SHP77 (cell line): ENCODE results near the gene SNX30.
A peak's percentile ranks its signal among the peaks of the same experiment; 100 is the strongest.
"Not testable (repeated sequence)": the region's sequence is repeated elsewhere in the genome, so short reads cannot be mapped to it uniquely, and the experiment has no call there.

Experiments
- DNase-seq, 2 experiments: peaks; one replicate each; lab custom pipeline; 2025; lab: John Stamatoyannopoulos, UW

The SNX30 gene, protein sequence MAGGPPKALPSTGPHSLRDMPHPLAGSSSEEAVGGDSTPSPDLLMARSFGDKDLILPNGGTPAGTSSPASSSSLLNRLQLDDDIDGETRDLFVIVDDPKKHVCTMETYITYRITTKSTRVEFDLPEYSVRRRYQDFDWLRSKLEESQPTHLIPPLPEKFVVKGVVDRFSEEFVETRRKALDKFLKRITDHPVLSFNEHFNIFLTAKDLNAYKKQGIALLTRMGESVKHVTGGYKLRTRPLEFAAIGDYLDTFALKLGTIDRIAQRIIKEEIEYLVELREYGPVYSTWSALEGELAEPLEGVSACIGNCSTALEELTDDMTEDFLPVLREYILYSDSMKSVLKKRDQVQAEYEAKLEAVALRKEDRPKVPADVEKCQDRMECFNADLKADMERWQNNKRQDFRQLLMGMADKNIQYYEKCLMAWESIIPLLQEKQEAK

DNA sequence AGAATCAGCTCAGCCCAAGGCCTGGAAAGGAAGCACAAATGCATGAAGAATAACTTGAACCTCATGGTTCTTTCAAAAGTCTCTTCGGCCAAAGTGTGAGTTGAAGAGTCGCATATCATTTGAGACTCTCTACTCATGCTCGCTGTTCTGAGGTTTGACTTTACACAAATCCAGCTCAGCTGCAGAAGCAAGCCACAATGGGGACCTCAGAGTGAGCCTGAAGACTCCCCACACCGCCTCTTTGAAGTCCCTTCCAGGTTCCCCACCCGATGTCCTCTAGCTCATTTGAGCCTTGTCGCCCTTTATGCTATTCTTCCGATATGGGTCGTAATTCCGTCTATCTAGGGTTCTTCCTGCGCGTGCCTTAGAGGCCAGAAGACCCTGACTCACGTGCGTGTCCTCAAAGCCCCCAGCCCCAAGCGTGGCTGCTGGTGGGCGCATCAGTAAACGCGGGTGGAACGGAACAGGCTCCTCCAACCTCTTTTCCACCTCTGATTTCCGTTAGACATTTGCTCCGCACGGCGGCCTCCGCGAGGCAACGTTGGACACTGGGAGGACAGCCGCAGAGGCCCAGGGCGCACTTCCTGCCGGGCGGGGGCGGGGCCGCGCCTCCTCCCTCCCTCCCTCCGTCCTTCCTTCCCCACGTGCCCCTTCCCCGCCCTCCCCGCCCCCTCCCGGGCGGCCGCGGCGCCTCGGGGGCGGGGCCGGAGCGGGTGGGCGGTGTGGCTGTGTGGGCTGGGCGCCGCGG lies at the start of gene SNX30:
Gene SNX30 (plus strand): TSS at position 745 of the 748 bp plus-strand sequence. CDS start 242 bp downstream, outside the sequence.
- DNase-seq: peak; percentile 82 to 83

GRCh38 chr9:112703304-112703703 lies 47.3 kb upstream of the SNX30 start:
- no peak for DNase-seq

GRCh38 chr9:112705768-112706427 lies 44.7 kb upstream of the SNX30 start:
- DNase-seq: peak in 1 of 2 experiments; percentile 24

DNA sequence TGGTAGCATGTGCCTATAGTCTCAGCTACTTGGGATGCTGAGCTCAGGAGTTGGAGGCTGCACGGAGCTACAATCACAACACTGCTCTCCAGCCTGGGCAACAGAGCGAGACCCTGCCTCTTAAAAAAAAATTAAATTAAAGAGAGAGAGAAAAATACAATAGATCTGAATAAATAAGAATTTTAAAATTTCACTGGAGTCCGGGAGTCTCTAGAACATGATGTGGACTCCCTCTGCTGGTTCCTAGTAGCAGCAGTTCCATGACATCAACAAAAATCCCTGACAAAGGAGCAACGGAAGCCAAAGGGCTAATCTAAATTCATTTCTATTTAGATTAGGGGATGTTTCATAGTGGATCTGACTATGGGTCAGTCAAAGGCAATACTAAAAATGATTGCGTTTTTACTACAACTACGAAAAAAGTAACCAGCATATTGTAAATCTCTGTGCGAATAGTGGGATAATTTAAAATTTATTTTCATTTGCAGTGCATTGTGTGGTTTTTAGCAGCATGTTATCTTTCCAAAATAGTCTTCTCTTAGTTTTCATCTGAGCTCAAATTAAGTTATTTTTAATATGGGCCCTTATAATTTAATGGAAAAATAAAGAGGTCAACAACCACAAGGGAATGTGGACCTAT lies 39.4 kb upstream of the SNX30 start:
- peak in 1 of 2 experiments; percentile 11 for DNase-seq

DNA sequence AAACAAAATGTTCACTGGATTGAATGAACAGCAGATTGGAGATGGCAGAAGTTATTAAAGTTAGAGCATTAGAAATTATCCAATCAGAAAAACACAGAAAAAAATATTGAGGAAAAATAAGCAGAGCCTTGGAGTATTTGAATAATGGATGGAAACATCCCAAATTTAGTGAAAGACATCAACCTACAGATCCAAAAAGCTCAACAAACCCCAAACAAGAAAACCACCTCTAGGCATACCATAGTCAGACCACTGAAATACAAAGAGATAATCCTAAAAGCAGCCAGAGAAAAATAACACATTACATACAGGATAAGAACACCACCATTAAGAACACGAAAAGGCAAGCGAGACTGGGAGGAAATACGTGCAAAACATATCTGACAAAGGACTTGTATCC lies 37.9 kb upstream of the SNX30 start:
- no peak for DNase-seq

DNA sequence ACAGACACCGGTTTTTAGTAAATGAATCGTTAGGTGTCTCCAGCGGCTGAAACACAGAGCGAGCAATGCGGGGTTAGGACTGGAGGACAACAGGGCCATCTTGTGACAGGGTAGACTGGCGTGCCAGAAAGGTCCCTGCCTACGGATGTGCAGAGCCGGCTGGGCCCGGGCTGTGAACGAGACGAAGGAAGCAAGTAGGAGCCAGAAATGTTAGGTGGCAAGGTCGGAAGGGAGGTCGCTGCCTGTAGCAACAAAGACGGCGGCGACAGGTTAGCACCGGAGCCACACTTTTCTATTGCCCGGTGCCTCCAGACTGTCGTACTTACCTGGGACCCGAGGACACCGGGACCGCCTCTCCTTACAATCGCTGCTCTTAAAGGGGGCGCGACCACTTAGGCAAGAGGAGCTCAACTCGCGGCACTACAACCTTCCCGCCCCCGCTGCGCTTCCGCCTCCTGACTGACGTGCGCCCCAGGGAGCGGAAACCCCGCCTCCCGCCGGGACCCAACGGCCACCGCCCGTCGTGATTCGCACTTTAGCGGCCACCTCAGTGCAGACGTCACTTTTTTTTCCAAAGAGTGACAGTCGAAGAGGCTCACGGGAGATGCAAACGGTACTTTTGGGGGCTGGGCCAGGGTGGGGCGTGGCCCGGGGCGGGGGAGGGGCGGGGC lies 32.8 kb upstream of the SNX30 start, which contains the start of gene INIP:
Gene INIP (minus strand): TSS at position 457 of the 671 bp plus-strand sequence. CDS start 1,632 bp downstream, outside the sequence.
- peak; percentile 97 to 98 for DNase-seq

DNA sequence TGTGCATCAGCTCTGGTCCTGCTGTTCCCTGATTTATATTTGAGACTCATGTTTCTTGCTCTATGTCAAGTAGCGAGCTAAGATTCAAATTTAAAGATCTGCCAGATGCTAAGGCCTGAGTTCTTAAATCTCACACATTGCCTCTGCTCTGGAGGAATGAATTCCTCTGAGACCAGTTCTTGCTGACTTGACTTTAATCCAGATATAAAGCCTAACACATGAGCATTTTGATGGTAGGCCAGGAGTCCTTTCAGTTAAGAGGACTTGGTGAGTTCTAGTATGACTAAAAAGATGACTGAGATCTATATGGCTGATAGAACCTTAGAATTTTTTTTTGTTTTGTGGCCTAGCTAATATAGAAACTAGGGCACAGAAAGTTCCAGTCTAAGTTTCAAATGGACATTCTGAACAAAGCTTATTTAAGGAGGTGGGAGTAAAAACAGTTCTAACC lies 31.3 kb upstream of the SNX30 start:
- no peak for DNase-seq

- no peak for DNase-seq
Observed at GRCh38 chr9:112719696-112720095, 30.9 kb upstream of the SNX30 start.

- DNase-seq: no peak
Observed at GRCh38 chr9:112720113-112720780, 30.3 kb upstream of the SNX30 start.

- not testable (repeated sequence) for DNase-seq
Observed at GRCh38 chr9:112722749-112723148, 27.8 kb upstream of the SNX30 start.

GRCh38 chr9:112725961-112726360 lies 24.6 kb upstream of the SNX30 start:
- DNase-seq: no peak

DNA sequence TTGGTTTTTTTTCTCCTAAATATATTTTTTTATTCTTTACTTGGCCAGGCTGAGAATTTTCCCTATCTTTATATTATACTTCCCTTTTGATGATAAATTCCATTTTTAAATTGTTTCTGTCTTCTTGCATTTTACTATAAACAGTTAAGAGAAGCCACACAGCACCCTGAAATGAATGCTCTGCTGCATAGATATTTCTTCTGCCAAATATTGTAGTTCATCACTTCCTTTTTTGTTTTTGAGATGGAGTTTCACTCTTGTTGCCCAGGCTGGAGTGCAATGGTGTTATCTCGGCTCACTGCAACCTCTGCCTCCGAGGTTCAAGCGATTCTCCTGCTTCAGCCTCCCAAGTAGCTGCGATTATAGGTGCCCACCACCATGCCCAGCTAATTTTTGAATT lies 24.1 kb upstream of the SNX30 start:
- DNase-seq: no peak

- no peak for DNase-seq
Observed at GRCh38 chr9:112728401-112728800, 22.2 kb upstream of the SNX30 start.

DNA sequence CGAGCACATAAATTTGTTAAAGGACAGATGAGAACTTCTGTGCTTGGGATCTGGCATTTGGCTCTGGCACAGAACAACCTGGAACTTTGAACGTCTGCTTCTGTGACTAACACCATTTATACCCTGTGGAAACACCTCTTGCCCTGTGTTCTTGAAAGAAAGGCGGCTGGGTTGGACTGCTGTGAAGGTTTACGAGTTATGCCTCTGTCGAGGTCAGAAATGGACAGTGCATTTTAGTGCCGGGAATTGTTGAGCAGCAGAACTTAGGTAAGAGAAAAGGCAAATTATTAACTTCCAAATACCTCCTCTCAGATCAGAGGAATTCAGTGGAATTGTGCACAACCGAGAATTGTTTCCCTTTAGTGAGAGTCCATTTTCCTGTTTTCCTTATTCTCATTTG lies 18.6 kb upstream of the SNX30 start:
- DNase-seq: no peak

GRCh38 chr9:112734892-112735291 lies 15.7 kb upstream of the SNX30 start:
- no peak for DNase-seq

- DNase-seq: no peak
Observed at GRCh38 chr9:112743216-112743836, 7.2 kb upstream of the SNX30 start.

DNA sequence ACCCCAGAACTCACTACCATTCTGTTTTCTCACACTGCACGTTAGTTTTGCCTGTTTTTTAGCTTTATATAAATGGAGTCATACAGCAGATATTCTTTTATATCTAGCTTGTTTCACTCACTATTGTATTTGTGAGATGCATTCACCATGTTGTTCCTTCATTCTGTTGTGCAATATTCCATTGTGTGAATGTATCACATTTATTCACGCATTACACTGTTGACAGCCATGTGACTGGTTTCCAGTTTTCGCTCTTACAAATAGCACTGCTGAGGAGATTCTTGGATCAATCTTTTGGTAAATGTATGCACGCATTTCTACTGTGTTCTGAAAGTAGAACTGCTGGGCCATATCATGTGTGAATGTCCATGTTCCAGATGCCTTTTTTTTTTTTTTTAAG lies 6.4 kb upstream of the SNX30 start:
- DNase-seq: no peak

- no peak for DNase-seq
Observed at GRCh38 chr9:112747094-112747493, 3.5 kb upstream of the SNX30 start.

DNA sequence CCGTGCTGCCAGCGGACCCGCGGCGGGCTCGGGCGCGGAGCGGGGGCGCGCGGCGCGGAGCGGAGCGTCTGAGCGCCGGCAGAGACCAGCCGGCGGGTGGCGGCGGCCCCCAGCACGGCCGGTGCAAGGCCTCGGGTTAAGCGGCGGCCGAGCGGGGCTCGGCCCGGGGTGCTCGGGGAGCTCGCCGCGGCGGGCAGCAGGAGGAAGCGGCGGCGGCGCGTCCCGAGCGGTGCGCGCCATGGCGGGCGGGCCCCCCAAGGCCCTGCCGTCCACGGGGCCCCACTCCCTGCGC lies 150 bp downstream of the SNX30 start:
- no peak for DNase-seq

DNA sequence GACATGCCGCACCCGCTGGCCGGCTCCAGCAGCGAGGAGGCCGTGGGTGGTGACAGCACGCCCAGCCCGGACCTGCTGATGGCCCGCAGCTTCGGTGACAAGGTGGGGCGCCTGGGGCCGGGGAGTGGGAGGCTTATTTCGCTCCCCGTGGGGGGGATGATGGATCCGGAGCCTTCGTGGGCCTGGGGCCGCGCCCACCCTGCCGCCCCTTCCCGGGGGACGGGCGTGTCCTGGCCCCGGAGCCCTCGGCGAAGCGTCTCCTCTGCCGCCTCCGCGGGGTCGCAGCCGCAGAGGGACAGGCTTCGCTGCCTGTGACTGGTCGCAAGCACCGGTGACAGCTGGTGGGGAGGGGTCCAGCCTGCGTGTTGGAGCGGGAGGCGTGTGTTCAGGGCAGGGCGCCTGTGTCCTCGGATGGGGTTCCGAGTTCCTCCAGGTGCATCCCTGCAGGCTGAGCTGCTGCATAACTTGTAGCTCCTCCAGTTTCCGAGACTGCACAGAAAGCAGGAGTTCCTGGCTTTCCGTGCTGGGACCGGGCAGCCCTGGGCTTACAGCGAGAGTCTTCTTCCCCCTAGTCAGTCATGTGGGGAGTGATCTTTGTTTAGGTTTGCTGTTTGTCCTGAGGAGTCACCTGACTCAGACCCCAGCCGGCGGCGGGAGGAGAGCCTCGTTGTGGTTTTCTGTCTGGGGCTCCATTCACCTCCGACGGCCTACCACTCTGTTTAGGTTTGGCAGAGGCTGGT lies 666 bp downstream of the SNX30 start:
- DNase-seq: peak; percentile 36 to 66
